NT2/D1 (cell line): ENCODE results near the gene SPIRE1.

Experiments used
- YY1 ChIP-seq: IDR thresholded peaks from 2 replicates; pipeline ENCODE4 v1.6.1; 2011; ENCODE audit not compliant: insufficient read length, insufficient read depth
- ZNF274 ChIP-seq: IDR thresholded peaks from 2 replicates; pipeline ENCODE4 v1.6.1; 2011; ENCODE audit warnings: mild to moderate bottlenecking, low read depth, low read length

DNA sequence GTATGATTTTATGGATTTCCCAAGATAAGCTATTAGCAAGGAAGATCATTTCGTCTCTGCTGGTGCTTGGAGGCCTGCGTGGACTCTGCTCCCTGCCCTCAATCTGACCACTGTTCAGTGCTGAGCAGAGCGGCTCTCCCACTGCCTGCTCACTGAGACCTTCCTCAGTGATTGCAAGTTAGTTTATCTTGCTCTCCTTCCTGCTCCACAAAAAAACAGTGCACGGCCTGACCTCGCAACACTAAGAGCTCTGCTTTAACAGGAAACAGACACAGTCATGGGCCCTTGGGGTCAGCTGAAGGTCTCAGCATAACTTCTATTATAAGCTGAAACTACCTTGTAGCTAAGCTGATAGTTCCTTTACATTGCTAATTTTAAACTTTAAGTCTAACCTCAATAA is 197.0 kb downstream of the SPIRE1 start:
- TF ChIP-seq ZNF274 (no peak), YY1 (no peak)
